GM21360 (cell line): ENCODE data around the gene FRMD3.

Experiments used
- ATAC-seq: cut with Tn5 transposase; IDR thresholded peaks from one replicate; pipeline ENCODE4 v1.9.1; 2021; ENCODE audit warnings: mild to moderate bottlenecking, moderate library complexity; ENCODE audit not compliant: unreplicated experiment

The FRMD3 gene

DNA sequence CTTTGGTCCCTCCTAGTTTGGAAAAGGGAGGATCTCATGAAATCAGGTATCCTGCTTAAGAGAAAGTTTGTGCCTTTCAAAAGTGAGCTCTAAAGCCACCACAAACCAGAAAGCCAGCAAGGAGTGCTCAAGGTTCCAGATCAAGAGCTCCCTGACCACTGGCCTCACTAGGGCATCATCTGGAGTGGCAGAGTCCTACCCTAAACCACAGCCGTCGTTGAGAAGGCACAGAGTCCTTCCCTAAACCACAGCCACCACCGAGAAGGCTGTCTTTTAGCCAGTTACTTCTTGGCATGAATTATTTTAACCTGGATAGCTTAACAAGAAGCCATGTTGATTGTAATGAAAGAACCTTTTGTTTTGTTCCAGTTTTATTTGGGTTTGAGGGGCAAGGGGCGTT lies 102.9 kb downstream of the FRMD3 start:
- no peak for ATAC-seq

DNA sequence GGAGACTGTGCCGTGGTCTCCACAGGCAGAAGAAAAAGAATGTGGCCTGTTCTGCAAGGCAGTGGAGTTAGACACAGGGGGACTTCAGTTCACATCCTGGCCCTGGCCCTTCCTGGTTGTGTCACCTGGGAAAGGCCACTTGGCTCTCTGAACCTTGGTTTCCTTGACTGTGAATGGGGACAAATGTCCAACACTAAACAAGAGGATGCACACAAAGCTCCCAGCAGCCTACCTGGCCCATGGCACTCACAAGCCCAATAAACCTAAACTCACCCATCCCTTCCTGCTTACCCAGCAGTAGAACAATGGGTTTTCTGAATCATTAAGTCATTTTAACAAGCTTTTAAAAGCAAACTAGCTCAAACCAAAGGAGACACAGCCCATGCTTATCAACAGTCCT lies 103.9 kb downstream of the FRMD3 start:
- ATAC-seq = no peak

DNA sequence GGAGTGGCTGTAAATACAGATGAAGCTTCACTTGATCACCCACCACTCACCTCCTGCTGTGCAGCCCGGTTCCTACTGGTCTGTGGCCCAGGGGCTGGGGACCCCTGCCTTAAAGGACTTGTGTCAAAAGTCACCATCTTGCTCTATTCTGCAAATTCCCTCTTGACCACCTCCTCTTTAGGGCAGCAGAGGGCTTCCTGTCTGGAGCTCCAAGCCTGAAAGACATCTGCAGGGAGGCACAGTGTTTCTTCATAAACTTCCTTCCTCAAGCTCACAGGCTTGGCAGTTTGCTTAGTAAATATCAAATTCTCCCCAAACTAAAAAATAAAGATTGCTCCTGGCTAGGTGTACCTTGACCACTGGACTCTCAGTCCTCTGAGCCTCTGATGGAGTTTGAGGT lies 104.4 kb downstream of the FRMD3 start:
- no peak for ATAC-seq

DNA sequence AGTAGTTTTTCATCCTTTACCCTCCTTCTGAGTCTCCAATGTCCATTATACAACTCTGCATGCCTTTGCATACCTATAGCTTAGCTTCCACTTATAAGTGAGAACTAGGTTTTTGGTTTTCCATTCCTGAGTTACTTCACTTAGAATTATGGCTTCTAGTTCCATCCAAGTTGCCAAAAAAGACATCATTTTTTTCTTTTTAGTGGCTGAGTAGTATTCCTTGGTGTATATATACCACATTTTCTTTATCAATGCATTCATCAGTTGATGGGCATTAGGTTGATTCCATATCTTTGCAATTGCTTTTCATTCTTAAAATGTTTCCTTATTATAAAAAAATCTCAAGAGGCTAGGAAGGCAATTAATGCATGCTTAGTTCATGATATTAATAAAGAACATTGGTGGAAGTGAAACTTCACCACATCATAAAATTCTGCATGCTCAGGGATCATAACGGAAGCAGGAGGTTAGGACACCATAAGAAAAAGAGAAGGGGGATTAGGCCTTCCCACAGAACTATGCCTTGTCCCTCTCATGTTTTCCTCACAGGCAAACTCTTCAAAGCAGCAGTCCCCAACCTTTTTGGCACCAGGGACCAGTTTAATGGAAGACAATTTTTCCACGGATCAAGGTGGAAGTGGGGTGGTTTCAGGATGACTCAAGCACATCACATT lies 105.2 kb downstream of the FRMD3 start:
- ATAC-seq = no peak

DNA sequence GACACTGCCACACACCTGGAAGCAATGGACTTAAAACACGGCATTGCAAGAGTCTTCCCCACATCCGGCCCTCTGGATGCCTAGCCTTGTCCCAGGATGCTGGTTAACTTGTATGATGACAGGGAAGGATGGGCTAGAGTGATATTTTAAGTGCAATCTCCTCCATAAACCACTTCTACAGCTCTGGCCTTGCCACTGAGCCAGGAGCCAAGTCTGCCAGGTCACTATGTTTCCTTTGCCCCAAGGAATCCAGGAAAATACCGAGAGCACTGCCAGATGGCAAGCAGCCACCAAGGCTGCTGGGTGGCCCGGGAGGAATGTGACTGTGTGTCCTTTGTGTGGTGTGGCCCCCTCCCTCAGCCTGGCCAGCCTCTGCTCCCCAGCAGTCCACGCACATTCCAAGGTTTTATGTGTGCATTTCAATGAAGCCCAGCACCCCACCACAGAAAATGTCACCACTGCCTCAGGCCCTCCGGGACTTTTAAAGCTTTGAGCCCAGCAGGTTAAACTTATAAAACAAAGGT lies 106.0 kb downstream of the FRMD3 start:
- no peak for ATAC-seq

DNA sequence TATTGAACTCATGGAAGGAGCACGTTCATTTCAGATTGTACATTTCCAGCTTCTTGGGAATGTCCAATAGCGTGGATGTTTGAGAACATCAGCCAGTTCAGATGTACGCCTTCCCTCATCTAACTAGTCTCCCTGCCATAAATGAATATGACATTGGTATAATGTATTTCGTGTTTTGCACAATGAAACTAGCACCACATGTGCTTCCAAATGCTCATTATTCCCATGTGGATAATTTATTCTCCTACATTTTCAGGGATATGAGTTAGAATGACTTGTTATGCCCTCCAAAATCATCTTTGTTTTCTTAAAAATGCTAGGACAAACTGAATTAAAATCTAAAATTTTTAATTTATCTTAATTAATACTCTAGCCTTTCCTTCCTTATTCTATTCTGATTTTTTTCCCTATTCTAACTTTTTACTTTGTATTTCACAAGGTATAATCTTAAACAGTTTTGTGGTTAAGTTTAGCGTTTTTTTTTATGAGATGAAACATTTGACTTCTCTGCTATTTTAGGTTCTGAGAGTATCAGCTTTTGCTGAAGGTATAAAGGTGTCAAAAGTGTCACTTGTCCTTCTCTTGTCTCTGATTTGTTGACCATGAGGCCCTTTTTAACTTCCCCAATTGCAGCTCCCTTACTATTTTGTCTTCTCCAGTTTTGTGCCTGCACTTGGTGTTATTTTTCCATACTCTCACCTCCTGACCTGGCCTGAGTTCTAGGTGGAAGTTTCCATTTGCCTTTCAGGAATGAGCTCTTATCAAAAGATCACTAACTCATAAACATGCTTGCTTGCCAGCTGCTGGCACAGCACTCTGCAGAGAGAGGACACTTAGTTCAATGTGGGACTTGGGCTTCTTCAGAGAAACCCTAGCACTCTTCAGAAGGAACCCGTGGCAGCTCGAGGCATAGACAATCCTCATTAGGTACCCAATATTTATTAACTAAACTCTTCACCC lies 106.8 kb downstream of the FRMD3 start:
- ATAC-seq = no peak

DNA sequence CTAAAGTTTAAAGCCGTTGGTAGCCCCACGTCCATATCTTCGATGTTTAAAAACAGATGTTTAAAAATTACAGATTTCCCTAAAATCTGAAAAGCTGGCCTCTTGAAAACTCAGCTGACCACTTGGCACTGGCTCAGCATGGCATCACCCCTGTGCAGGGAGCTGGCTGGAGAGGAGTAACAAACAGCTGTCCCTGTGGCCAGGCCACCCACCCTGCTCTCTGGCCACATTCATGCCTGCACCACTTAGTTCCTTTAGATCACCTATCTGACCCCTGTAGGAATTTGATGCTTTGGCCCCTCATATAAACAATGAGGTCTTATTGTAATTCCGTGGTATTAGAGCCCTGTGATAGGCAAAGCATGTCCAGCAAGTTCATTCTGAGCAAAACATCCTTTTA lies 107.5 kb downstream of the FRMD3 start:
- no peak for ATAC-seq

DNA sequence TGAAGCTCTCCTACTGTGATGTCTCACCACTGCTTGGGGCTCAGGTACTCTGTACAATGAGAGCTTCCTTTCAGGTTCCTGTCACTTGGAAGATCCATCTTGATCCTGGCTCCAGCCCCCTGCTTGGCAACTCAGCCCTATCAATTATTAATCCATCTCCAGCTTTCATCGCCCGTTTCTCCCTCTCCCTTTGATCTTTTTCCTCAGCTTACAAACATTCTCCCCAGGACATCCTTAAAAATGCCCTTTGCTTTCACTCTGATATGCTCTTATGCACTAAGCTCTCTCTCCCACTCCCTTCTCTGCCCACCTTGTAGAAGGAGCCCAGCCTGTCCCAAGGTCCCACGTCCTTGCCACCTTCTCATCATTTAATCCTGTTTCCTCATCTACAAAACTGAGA lies 109.0 kb downstream of the FRMD3 start:
- ATAC-seq = no peak

DNA sequence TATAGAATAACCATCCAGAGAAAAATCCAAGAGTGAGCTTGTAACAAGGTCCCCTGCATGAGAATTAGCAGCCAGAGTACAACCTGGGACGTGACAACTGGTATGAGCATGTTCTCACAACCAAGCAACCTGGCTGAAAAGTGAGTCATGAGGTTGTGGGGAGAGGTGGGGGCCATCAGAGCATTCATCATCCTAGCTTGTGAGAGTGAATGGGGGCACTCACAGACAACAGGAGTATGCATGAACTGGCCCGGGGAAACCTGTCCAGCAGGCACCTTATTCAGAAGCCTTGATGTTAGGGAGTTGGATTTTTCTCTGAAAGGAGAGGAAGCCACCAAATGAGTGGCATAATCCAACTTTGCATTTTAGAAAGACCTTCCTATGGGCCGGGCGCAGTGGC lies 113.0 kb downstream of the FRMD3 start:
- ATAC-seq = no peak

DNA sequence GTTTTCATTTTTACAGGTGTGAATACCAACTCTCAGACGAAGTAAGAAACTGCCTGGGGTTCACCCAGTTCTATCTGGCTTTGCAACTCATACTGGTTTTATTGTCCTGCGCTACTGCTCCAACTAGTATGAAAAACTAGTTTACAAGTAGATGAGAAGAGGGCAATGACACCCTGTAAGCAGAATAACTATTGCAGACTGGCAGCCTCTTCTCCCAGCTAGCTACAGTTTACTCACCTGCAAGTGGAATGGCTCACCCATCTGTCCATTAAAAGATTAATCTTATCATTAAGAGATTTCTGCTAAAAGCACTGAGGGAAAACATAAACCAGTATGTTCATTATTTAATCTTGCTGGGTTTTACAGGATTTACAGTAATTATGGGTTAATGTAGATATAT lies 113.4 kb downstream of the FRMD3 start:
- no peak for ATAC-seq

DNA sequence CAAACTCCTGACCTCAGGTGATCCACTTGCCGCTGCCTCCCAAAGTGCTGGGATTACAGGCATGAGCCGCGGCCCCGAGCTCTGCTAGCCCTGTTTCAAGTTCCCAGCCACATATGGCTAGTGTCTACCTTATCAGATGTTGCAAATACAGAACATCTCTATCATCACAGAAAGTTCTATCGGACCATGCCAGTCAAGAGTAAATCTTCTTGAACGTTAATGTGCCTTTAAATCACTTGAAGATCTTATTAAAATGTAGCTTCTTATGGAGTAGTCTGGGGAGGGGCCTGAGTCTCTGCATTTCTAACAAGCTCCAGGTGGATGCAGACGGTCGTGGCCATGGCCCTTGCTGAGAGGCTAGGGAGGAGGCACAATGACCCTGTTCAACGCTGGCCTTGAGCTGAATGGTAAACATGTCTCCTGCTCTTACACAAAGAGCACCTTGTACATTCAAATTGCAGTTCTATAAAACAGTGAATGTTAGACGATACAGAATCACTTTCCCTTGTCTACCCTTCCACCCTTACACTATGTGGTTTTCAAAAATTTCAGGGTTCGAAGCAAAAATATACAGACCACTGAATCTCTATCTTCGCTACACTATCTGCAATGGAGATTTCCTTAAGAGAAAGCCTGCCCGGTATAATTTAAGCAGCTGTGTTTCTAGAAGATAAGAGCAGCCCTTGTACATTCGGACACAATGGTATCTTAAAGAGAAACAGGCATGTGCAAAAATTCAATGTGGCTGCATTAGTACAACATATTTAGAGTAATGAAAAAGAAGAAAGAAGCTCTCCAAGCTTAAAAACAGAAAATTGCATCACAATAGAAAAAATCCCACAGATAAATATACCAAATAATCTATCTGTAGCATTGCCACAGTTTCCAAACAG lies 114.1 kb downstream of the FRMD3 start:
- no peak for ATAC-seq

DNA sequence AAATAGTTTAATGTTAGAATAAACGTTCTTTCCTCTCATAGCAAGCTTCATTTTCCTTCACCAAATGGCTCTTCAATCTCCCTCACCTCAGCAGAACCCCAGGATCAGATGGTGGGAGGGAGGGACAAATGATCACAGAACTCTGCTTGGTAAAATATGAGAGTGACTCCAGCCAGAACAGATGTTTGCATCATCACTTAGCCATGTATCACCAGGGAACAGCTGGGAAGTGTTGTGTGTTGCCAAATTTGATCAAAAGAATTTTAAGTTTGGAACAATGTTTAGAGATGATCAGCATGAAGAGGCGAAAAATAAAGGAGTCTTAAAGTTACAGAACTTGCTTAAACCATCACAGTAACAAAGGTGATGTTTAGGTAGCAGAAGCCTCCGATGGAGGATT lies 115.7 kb downstream of the FRMD3 start:
- no peak for ATAC-seq

DNA sequence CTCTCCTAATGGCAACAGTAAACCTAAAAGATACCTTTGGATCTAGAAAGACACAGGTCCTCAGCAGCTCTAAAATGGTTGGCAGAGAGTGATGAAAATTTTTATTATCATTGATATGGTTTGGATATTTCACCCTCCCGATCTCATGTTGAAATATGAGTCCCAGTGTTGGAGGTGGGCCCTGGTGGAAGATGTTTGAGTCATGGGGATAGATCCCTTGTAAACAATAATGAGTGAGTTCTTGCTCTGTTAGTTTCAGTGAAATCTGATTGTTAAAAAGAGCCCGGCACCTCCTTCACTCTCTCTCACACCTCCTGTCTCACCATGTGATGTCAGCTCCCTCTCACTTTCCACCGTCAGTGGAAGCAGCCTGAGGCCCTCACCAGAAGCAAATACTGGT lies 117.7 kb downstream of the FRMD3 start:
- no peak for ATAC-seq

DNA sequence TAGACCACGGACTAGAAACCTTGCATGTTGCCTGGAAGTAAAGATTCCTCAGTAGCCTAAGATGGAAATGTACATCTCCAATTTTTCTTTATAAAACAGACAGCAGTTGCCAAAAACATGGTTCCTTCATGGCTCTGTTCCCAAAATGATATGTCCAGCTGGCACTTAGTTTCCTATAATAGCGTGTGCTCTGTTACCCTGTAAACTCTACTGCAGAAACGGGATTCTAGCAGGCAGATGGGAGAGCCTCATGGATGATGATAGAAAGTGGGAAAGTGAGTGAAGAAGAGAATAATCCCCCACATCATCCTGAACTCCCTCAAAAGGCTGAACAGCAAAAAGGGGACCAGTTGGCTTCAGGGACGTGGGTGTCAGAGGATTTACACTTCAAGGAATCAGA lies 118.2 kb downstream of the FRMD3 start:
- ATAC-seq = no peak

DNA sequence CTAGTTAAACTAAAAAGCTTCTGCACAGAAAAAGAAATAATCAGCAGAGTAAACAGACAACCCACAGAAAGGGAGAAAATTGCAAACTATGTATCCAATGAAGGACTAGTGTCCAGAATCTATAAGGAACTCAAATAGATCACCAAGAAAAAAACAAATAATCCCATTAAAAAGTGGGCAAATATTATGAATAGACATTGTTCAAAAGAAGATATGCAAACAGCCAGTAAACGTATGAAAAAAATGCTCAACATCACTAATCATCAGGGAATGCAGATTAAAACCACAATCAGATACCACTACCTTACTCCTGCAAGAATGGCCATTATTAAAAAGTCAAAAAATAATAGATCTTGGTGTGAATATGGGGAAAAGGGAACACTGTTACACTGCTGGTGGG lies 119.9 kb downstream of the FRMD3 start:
- no peak for ATAC-seq

DNA sequence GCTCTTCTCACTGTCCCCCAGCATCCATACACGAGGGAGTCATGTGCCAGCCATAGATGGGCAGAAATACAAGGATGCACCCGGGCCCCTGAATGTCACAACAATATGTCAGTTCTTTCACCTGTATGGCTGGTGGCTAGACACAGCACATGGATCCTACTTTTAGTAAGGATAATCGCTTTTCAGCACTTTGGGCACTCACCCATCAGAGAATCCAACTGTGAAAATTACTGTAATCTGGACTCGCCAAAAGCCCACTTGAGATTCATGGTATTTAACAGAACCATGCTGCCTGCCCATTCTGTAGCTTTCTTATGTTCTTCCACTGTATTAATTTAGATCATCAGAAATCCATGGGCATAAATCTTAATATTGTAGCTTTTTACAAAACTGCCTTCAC lies 124.8 kb downstream of the FRMD3 start:
- ATAC-seq = no peak

DNA sequence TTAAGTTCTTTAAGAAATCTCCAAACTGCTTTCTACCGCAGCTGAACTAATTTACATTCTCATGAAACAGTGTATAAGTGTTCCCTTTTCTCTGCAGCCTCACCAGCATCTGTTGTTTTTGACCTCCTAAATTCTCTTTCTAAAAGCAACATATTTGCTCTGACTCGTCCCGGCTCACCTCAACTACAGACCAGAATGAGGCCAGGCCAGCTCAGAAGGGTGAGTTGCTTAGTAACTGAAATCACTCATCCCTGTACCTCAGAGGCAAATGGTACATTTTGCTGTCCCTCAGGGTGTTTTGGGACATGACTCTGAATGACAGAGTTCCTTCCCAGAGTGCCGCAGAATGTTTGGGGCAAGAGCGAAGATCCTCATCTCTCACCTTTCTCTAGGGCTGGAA lies 127.5 kb downstream of the FRMD3 start:
- no peak for ATAC-seq

DNA sequence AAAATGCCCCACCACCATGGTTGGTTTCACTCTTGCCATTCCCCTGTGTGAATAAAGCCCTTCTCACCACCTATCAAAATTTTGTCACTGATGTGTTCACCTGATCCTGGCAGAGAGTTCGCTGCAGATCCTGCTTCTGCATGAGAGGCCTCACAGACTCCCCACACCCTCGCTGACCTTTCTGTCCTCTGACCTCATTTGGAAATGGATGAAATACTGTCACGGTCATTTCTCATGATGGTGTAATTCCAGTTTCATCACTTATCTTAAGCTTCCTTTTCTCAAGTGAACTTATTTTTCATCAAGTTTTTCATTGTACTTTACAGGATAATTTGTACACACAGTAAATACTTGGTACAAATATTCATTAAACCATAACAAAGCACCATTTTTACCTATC lies 131.3 kb downstream of the FRMD3 start:
- no peak for ATAC-seq

DNA sequence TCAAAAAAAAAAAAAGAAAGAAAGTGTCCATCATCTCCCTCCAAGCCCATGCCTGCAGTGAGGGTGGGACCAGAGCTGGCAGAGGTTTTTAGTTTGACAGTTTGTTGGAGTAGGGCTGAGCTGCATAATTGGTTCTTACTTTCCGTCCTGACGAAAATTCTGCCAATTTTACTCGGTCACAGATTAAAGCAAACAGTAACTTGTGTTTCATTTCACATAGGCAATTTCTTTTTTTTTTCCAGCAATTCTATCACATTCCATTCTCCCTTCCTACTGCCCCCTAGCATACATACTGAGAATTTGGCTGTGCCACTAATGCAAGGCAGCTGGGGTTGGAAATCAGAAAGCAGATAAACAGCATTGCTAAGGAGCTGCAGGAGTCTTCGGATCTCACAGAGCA lies 132.4 kb downstream of the FRMD3 start:
- ATAC-seq = no peak

DNA sequence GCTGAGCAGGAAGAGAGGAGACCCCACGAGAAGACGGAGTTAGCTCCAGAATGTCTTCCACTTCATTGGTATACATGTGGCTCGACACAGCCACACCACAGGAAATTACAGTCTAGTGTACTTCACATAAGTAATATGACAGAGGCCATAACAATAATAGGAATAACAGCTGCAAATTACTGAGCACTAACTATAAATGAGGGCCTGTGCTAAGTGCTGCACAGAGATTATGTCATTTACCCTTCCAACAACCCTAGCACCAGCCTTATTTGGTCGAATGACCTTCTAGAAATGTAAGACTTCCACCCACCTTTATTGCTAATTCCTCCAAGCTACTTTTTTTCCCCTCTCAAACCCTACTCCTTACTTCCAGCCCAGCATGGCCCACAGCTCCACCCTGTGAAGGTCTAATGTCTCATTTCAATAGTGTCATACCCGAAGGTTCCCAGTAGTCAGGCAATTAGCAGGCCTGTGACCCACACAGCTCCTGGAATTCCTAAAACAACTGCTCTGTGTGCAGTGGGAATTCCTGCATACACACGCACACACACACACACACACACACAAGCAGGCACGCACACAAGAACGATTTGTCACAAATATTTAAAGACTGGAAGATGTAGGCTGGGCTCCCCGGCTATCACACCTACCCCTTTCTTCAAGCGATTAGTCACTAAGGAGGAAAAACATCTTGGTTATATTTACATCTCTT lies 134.5 kb downstream of the FRMD3 start:
- no peak for ATAC-seq
